Smooth muscle cell (in vitro differentiated cells): ENCODE measurements around the gene CD52. TPM values are rescaled to one million over a fixed set of nuclear protein-coding genes. Genes with fewer than 3 reads are reported as not detected.
"Not testable (repeated sequence)": the region's sequence is repeated elsewhere in the genome, so short reads cannot be mapped to it uniquely, and the experiment has no call there.

Experiments
- DNase-seq: peaks from one replicate; lab custom pipeline; 2025; ENCODE audit not compliant: unreplicated experiment; lab: John Stamatoyannopoulos, UW
- H2AFZ ChIP-seq: fragments of 200-600 bp; sonication (generic); 2 replicates; pipeline ENCODE4 v1.6.0; 2016; ENCODE audit warnings: antibody characterized with exemption, low read depth, mild to moderate bottlenecking
- H3F3A ChIP-seq: fragments of 200-600 bp; sonication (generic); 2 replicates; pipeline ENCODE4 v1.6.0; 2017; ENCODE audit warnings: antibody characterized with exemption, low read depth
- H3K27ac ChIP-seq: fragments of 200-600 bp; sonication (generic); 2 replicates; pipeline ENCODE4 v1.5.1; 2016; ENCODE audit warnings: low read depth, mild to moderate bottlenecking
- H3K27me3 ChIP-seq: fragments of 200-600 bp; sonication (generic); 2 replicates; pipeline ENCODE4 v1.6.1; 2016; ENCODE audit warnings: low read depth, mild to moderate bottlenecking
- H3K36me3 ChIP-seq: fragments of 200-600 bp; sonication (generic); 2 replicates; pipeline ENCODE4 v1.5.1; 2016; ENCODE audit warnings: low read depth
- H3K4me1 ChIP-seq: fragments of 200-600 bp; sonication (generic); 2 replicates; pipeline ENCODE4 v1.5.1; 2016; ENCODE audit warnings: low read depth
- H3K4me2 ChIP-seq: fragments of 200-600 bp; sonication (generic); 2 replicates; pipeline ENCODE4 v1.6.0; 2016; ENCODE audit warnings: mild to moderate bottlenecking
- H3K4me3 ChIP-seq: fragments of 200-600 bp; sonication (generic); 2 replicates; pipeline ENCODE4 v1.5.1; 2016; ENCODE audit warnings: mild to moderate bottlenecking
- H3K79me2 ChIP-seq: fragments of 200-600 bp; sonication (generic); 2 replicates; pipeline ENCODE4 v1.6.0; 2016; ENCODE audit warnings: low read depth, mild to moderate bottlenecking
- H3K9ac ChIP-seq: fragments of 200-600 bp; sonication (generic); 2 replicates; pipeline ENCODE4 v1.6.0; 2016; ENCODE audit warnings: low read depth
- H3K9me3 ChIP-seq: fragments of 200-600 bp; sonication (generic); replicated peaks from 2 replicates; pipeline ENCODE4 v1.5.1; 2016; ENCODE audit warnings: low read depth
- H4K20me1 ChIP-seq: fragments of 200-600 bp; sonication (generic); 2 replicates; pipeline ENCODE4 v1.6.0; 2016; ENCODE audit warnings: low read depth
- CTCF ChIP-seq: fragments of 200-600 bp; sonication (generic); IDR thresholded peaks from 2 replicates; pipeline ENCODE4 v1.5.1; 2017; ENCODE audit warnings: borderline replicate concordance, mild to moderate bottlenecking, antibody characterized with exemption; ENCODE audit not compliant: insufficient read depth, poor library complexity, severe bottlenecking
- WGBS: methylation state at CpG from one replicate; pipeline ENCODE4 v1.1.7; 2016; ENCODE audit warnings: low lambda C conversion rate; 5-methylcytosine and 5-hydroxymethylcytosine counted together
- polyA plus RNA-seq: library from polyadenylated mRNA; unstranded; fragments of >200 nt; fragmentation: Nextera tagmentation; extraction: Ambion mirVana; gene quantifications from 2 replicates; pipeline ENCODE4 v1.2.1, GENCODE V29; 2016
- total RNA-seq: library from RNA; depleted of rRNA; stranded (reverse); fragments of >200 nt; gene quantifications from 2 replicates; pipeline ENCODE4 v1.2.3, GENCODE V29; 2014

The CD52 gene
- total and polyA plus RNA-seq, 2 experiments from 2014 or later, result 0.39 TPM; not detected in 1

- Histone ChIP-seq H3K4me2 (no peak overlapping the region), H3K36me3 (no peaks in the 10 kb centered on the region)
Measured at GRCh38 chr1:26328597-26328996, 10.8 kb downstream of the CD52 start.

GRCh38 chr1:26329380-26329779, 11.6 kb downstream of the CD52 start:
- H3K27ac ChIP-seq, H2AFZ ChIP-seq, H3F3A ChIP-seq, H3K36me3 ChIP-seq, H4K20me1 ChIP-seq, H3K9me3 ChIP-seq, H3K27me3 ChIP-seq, H3K4me1 ChIP-seq, H3K4me3 ChIP-seq, H3K79me2 ChIP-seq, DNase-seq, H3K9ac ChIP-seq, H3K4me2 ChIP-seq: not testable (repeated sequence)
- 98% methylated on average over 4 of the region's 4 CpGs for WGBS

More at GRCh38 chr1:26328597-26328996, 10.8 kb downstream of the CD52 start:
- Histone ChIP-seq H3K27ac (no peak overlapping the region), H3K9ac (no peak overlapping the region), H3K4me3 (no peak overlapping the region), H4K20me1 (no peaks in the 10 kb centered on the region), H2AFZ (no peak overlapping the region), H3K9me3 (no peaks in the 10 kb centered on the region), H3K27me3 (no peaks in the 10 kb centered on the region), H3K79me2 (no peaks in the 10 kb centered on the region), H3F3A (no peaks in the 10 kb centered on the region), H3K4me1 (no peaks in the 10 kb centered on the region)
- WGBS, result 82% methylated on average over 8 of the region's 8 CpGs
- no peak for TF ChIP-seq CTCF
- no peak for DNase-seq

- Histone ChIP-seq H4K20me1 (no peaks in the 10 kb centered on the region), H3K27ac (no peak overlapping the region), H3F3A (no peaks in the 10 kb centered on the region), H3K4me3 (no peak overlapping the region), H3K27me3 (peaks cover 8% of the 10 kb centered on the region), H2AFZ (no peak overlapping the region), H3K9me3 (no peaks in the 10 kb centered on the region), H3K9ac (no peak overlapping the region), H3K36me3 (no peaks in the 10 kb centered on the region), H3K4me2 (no peak overlapping the region), H3K79me2 (no peaks in the 10 kb centered on the region), H3K4me1 (peaks cover 2% of the 10 kb centered on the region)
- DNase-seq, result no peak
- 92% methylated on average over 4 of the region's 5 CpGs for WGBS
- no peak for TF ChIP-seq CTCF
Measured at GRCh38 chr1:26330276-26330675, 12.5 kb downstream of the CD52 start.

- H2AFZ ChIP-seq, H3K4me3 ChIP-seq, H4K20me1 ChIP-seq, H3K4me2 ChIP-seq, H3K9me3 ChIP-seq, H3K36me3 ChIP-seq, H3K27ac ChIP-seq, DNase-seq, H3K9ac ChIP-seq, H3K4me1 ChIP-seq, H3F3A ChIP-seq, H3K79me2 ChIP-seq: not testable (repeated sequence)
- 95% methylated on average over 8 of the region's 8 CpGs for WGBS
- H3K27me3 ChIP-seq, result peaks cover 16% of the 10 kb centered on the region
Measured at GRCh38 chr1:26333312-26333711, 15.6 kb downstream of the CD52 start.
